HepG2 (cell line): ENCODE measurements around the gene BICRAL. TPM values are rescaled to one million over a fixed set of nuclear protein-coding genes. Genes with fewer than 3 reads are reported as not detected.

Experiments
- ATF7-NPFF ChIP-seq: sonication (generic); formaldehyde crosslinking; IDR thresholded peaks from 2 replicates; pipeline ENCODE4 v1.8.1; 2023; ENCODE audit warnings: mild to moderate bottlenecking, low read depth, missing genetic modification reagents, moderate library complexity
- FOXC1 ChIP-seq: sonication (generic); formaldehyde crosslinking; IDR thresholded peaks from 2 replicates; pipeline ENCODE4 v1.8.0; 2022; ENCODE audit warnings: mild to moderate bottlenecking, missing genetic modification reagents, borderline replicate concordance
- HMGA1 ChIP-seq: sonication (generic); formaldehyde crosslinking; conservative IDR thresholded peaks from 2 replicates; pipeline ENCODE4 v1.4.0; 2020; ENCODE audit warnings: missing genetic modification reagents
- MNT ChIP-seq: fragments of 450-650 bp; IDR thresholded peaks from 2 replicates; pipeline ENCODE4 v1.6.1; 2016
- NAIF1 ChIP-seq: sonication (generic); formaldehyde crosslinking; IDR thresholded peaks from 2 replicates; pipeline ENCODE4 v1.5.0; 2020; ENCODE audit warnings: mild to moderate bottlenecking, missing genetic modification reagents, borderline replicate concordance
- POLR2A ChIP-seq, 2 experiments: IDR thresholded peaks; 2 replicates each; pipeline ENCODE4 v1.6.1; 2011; ENCODE audit warnings: low read depth in 2 of 2, low read length in 2 of 2, mild to moderate bottlenecking in 1 of 2, moderate library complexity in 1 of 2; ENCODE audit not compliant: insufficient read depth in 1 of 2
- RFX1 ChIP-seq: fragments of 450-650 bp; IDR thresholded peaks from 2 replicates; pipeline ENCODE4 v1.6.1; 2017
- SALL2 ChIP-seq: sonication (generic); formaldehyde crosslinking; IDR thresholded peaks from 2 replicates; pipeline ENCODE4 v1.8.1; 2023; ENCODE audit warnings: mild to moderate bottlenecking, missing genetic modification reagents, inconsistent platforms
- SIN3B ChIP-seq: fragments of 150-350 bp; IDR thresholded peaks from 2 replicates; pipeline ENCODE4 v1.6.1; 2014; ENCODE audit warnings: low read length
- SP2 ChIP-seq: sonication (generic); formaldehyde crosslinking; IDR thresholded peaks from 2 replicates; pipeline ENCODE4 v1.5.1; 2020; ENCODE audit warnings: mild to moderate bottlenecking, missing genetic modification reagents
- SYNCRIP ChIP-seq: fragments of 200-400 bp; formaldehyde crosslinking; IDR thresholded peaks from 2 replicates; pipeline ENCODE4 v1.6.1; 2018; ENCODE audit warnings: mild to moderate bottlenecking, low read depth, low read length; ENCODE audit not compliant: insufficient read depth
- TFDP1 ChIP-seq: IDR thresholded peaks from 2 replicates; pipeline ENCODE4 v1.6.1; 2016; ENCODE audit warnings: missing compliant biosample characterization, missing genetic modification reagents, borderline replicate concordance
- TP53 ChIP-seq: sonication (generic); formaldehyde crosslinking; conservative IDR thresholded peaks from 2 replicates; pipeline ENCODE4 v1.4.0; 2020; ENCODE audit warnings: missing genetic modification reagents
- ZBTB1 ChIP-seq: sonication (generic); formaldehyde crosslinking; IDR thresholded peaks from 2 replicates; pipeline ENCODE4 v1.4.0; 2020; ENCODE audit warnings: missing genetic modification reagents, borderline replicate concordance
- ZFP1 ChIP-seq: IDR thresholded peaks from 2 replicates; pipeline ENCODE4 v1.6.1; 2016
- ZKSCAN8 ChIP-seq: IDR thresholded peaks from 2 replicates; pipeline ENCODE4 v1.6.1; 2016; ENCODE audit warnings: borderline replicate concordance, missing genetic modification reagents, missing compliant biosample characterization
- ZMYM3 ChIP-seq: sonication (generic); formaldehyde crosslinking; IDR thresholded peaks from 2 replicates; pipeline ENCODE4 v1.5.1; 2020; ENCODE audit warnings: mild to moderate bottlenecking, missing genetic modification reagents
- ZMYM4 ChIP-seq: sonication (generic); formaldehyde crosslinking; IDR thresholded peaks from 2 replicates; pipeline ENCODE4 v1.8.1; 2023; ENCODE audit warnings: mild to moderate bottlenecking, missing genetic modification reagents
- ZNF275 ChIP-seq: sonication (generic); formaldehyde crosslinking; IDR thresholded peaks from 2 replicates; pipeline ENCODE4 v1.8.0; 2022; ENCODE audit warnings: missing genetic modification reagents, mild to moderate bottlenecking, inconsistent platforms, borderline replicate concordance
- ZNF446 ChIP-seq: sonication (generic); formaldehyde crosslinking; IDR thresholded peaks from 2 replicates; pipeline ENCODE4 v1.5.0; 2020; ENCODE audit warnings: mild to moderate bottlenecking, missing genetic modification reagents
- ZNF510 ChIP-seq: sonication (generic); formaldehyde crosslinking; IDR thresholded peaks from 2 replicates; pipeline ENCODE4 v1.4.0; 2020; ENCODE audit warnings: low read depth, mild to moderate bottlenecking, missing genetic modification reagents
- ZNF557 ChIP-seq: sonication (generic); formaldehyde crosslinking; IDR thresholded peaks from 2 replicates; pipeline ENCODE4 v1.4.0; 2020; ENCODE audit warnings: missing genetic modification reagents
- ZNF614 ChIP-seq: IDR thresholded peaks from 2 replicates; pipeline ENCODE4 v1.6.1; 2018; ENCODE audit warnings: missing biosample characterization, missing genetic modification reagents, inconsistent platforms, borderline replicate concordance
- ZNF619 ChIP-seq: sonication (generic); formaldehyde crosslinking; IDR thresholded peaks from 2 replicates; pipeline ENCODE4 v1.4.0; 2020; ENCODE audit warnings: mild to moderate bottlenecking, missing genetic modification reagents
- ZNF670 ChIP-seq: sonication (generic); formaldehyde crosslinking; IDR thresholded peaks from 2 replicates; pipeline ENCODE4 v1.8.0; 2022; ENCODE audit warnings: mild to moderate bottlenecking, missing genetic modification reagents, borderline replicate concordance
- ZNF768 ChIP-seq: sonication (generic); formaldehyde crosslinking; IDR thresholded peaks from 2 replicates; pipeline ENCODE4 v1.4.0; 2020; ENCODE audit warnings: missing genetic modification reagents
- ZNF775 ChIP-seq: sonication (generic); formaldehyde crosslinking; IDR thresholded peaks from 2 replicates; pipeline ENCODE4 v1.4.0; 2020; ENCODE audit warnings: missing genetic modification reagents, mild to moderate bottlenecking, moderate library complexity, borderline replicate concordance
- ZZZ3 ChIP-seq: sonication (generic); formaldehyde crosslinking; IDR thresholded peaks from 2 replicates; pipeline ENCODE4 v1.4.0; 2020; ENCODE audit warnings: missing genetic modification reagents, mild to moderate bottlenecking, borderline replicate concordance
- polyA plus RNA-seq, 8 experiments: library from polyadenylated mRNA; depleted of rRNA in 3 of 8; stranded (reverse) in 7 of 8; unstranded in 1 of 8; fragments of >200 nt; fragmentation: Illumina TruSeq in 4 of 8; extraction: Trizol in 4 of 8; gene quantifications; 2 replicates each; pipeline versions ENCODE4 v1.2.1 to v1.2.3, GENCODE V29; 2011 to 2016; ENCODE audit warnings: low read depth in 4 of 8, missing spikeins in 1 of 8, mixed read lengths in 1 of 8; ENCODE audit not compliant: insufficient read depth in 1 of 8
- total RNA-seq, 5 experiments: library from RNA; depleted of rRNA; stranded (reverse); fragments of >200 nt; fragmentation: Illumina TruSeq; extraction: Trizol; gene quantifications; 2 replicates each; pipeline ENCODE4 v1.2.3, GENCODE V29; 2016; ENCODE audit warnings: low read depth in 1 of 5

BICRAL gene
- total and polyA plus RNA-seq, 2 of the 13 experiments (the other 11 are each of a cell fraction or from before 2014, with no cell fraction given), result 5.0 to 13.5 TPM

GRCh38 chr6:42879372-42880239 is 97.8 kb downstream of the BICRAL start, which contains the start of gene RPL7L1 (continued):
- TF ChIP-seq MNT, result peak; percentile 90
- peak; percentile 56; the same call in 1 of the 2 replicates for TF ChIP-seq ZNF775
- TF ChIP-seq ATF7-NPFF, result peak; percentile 58
- peak; percentile 93; the same call in 1 of the 2 replicates for TF ChIP-seq ZZZ3 (CRISPR knock-in tag)
- peak; percentile 77 for TF ChIP-seq ZNF768 (CRISPR knock-in tag)
- TF ChIP-seq TFDP1 (CRISPR knock-in tag), result peak; percentile 27; the same call in 1 of the 2 replicates
- no peak; the same call in 1 of the 2 replicates for TF ChIP-seq ZNF275
- TF ChIP-seq ZNF619 (CRISPR knock-in tag), result 0 out of 2 replicates have a peak, but pooled peaks have one; percentile 86
- TF ChIP-seq ZKSCAN8 (CRISPR knock-in tag), result peak; percentile 41; the same call in 1 of the 2 replicates
- no peak for TF ChIP-seq SYNCRIP
- peak; percentile 44 for TF ChIP-seq ZFP1 (CRISPR knock-in tag)
- TF ChIP-seq SALL2 (CRISPR knock-in tag), result peak; percentile 80
- 0 out of 2 replicates have a peak, but pooled peaks have one; percentile 49 for TF ChIP-seq ZNF557 (CRISPR knock-in tag)
- no peak for TF ChIP-seq FOXC1 (CRISPR knock-in tag)
- TF ChIP-seq ZNF670 (CRISPR knock-in tag), result no peak
- no peak; the same call in 1 of the 2 replicates for TF ChIP-seq SIN3B
- TF ChIP-seq ZNF446 (CRISPR knock-in tag), result no peak
- no peak for TF ChIP-seq HMGA1 (CRISPR knock-in tag)
- peak; percentile 74; the same call in 1 of the 2 replicates for TF ChIP-seq NAIF1 (CRISPR knock-in tag)
- TF ChIP-seq TP53 (CRISPR knock-in tag), result peak; percentile 72
- no peak for TF ChIP-seq SP2
- peak; percentile 92 to 98 for TF ChIP-seq POLR2A (IDR thresholded peaks at IDR 0.05; ENCODE audit: insufficient read depth in 1 of 2, low read depth in 2 of 2, low read length in 2 of 2)
- peak; percentile 69 for TF ChIP-seq ZMYM4
- TF ChIP-seq ZBTB1 (CRISPR knock-in tag), result no peak; the same call in 1 of the 2 replicates
- peak; percentile 1; the same call in 1 of the 2 replicates for TF ChIP-seq ZMYM3 (CRISPR knock-in tag)
- TF ChIP-seq ZNF614, result peak; percentile 73; the same call in 1 of the 2 replicates
- peak; percentile 65; the same call in 1 of the 2 replicates for TF ChIP-seq ZNF510 (CRISPR knock-in tag)
- TF ChIP-seq RFX1, result no peak
